Colonic mucosa (tissue), 4 donors: ENCODE data around the gene GMIP. TPM values are rescaled to one million over a fixed set of nuclear protein-coding genes. Genes with fewer than 3 reads are reported as not detected.
"Not testable (repeated sequence)": the region's sequence is repeated elsewhere in the genome, so short reads cannot be mapped to it uniquely, and the experiment has no call there.

Source experiments
- DNase-seq: peaks from one replicate; pipeline ENCODE4 v3.0.0-alpha.2; 2020
- H3K27ac ChIP-seq: fragments of 200-600 bp; one replicate; pipeline ENCODE4 v1.8.0; 2021
- H3K27me3 ChIP-seq: fragments of 200-600 bp; one replicate; pipeline ENCODE4 v1.8.0; 2021
- H3K36me3 ChIP-seq: fragments of 200-600 bp; one replicate; pipeline ENCODE4 v1.8.0; 2021
- H3K4me1 ChIP-seq: fragments of 200-600 bp; one replicate; pipeline ENCODE4 v1.8.0; 2021; ENCODE audit warnings: mild to moderate bottlenecking
- H3K4me3 ChIP-seq: fragments of 200-600 bp; one replicate; pipeline ENCODE4 v1.8.0; 2021
- H3K9ac ChIP-seq, 2 donors: one replicate each; pipeline ENCODE4 v1.7.0; 2013; ENCODE audit warnings: control low read depth in 2 of 2, low read depth in 2 of 2, low read length in 2 of 2
- H3K9me3 ChIP-seq: fragments of 200-600 bp; one replicate; pipeline ENCODE4 v1.8.0; 2021
- CTCF ChIP-seq: fragments of 200-600 bp; IDR thresholded peaks from one replicate; pipeline ENCODE4 v1.8.0; 2022; ENCODE audit warnings: antibody characterized with exemption, mild to moderate bottlenecking
- intact Hi-C: fragments of 100-400 bp; cut with DNase I; formaldehyde crosslinking; loops from one replicate; pipeline ENCODE4 v1.14.1; 2022
- total RNA-seq, 2 donors: library from RNA; stranded (reverse); fragmentation: NEBNext Ultra II Directional in 1 of 2; extraction: Animal tissue kit (Norgen Biotek cat#: 25700) in 1 of 2; gene quantifications; one replicate each; pipeline ENCODE4 v1.2.1, GENCODE V29; 2021
- donor health status: healthy.
- donor health status: DM: no; HTN: no; CAD: no.
- donor health status: DM: no; HTN: no; CAD: no.

Gene GMIP
- total RNA-seq, 2 donors from 2014 or later: 31.4 to 32.2 TPM

DNA sequence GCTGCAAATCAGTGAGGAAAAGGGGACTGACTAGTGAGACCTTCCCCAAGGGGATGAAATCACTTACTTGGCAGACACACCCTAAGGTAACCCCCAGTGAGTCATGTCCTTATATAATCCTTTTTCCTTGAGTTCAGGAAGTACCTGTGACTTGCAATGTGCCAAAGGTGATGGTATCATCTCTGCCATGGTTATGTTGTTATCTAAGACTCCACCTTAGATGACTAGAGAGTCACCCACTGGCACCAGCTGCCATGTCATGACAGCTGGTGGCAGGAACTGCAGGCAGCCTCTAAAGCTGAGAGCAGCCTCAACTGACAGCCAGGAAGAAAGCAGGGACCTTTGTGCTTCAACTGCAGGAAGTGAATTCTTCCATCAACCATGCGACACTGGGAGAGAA is 37.4 kb downstream of the GMIP start:
- H3K9me3 ChIP-seq: no peaks in the 10 kb centered on the region
- peak; percentile 73 for DNase-seq
- H3K36me3 ChIP-seq: no peaks in the 10 kb centered on the region
- no peak overlapping the region for H3K4me3 ChIP-seq
- no peak for TF ChIP-seq CTCF
- peak overlapping the region in 1 of 2 donors; percentile 22 for H3K9ac ChIP-seq
- H3K27me3 ChIP-seq: no peaks in the 10 kb centered on the region
- intact Hi-C loops: no loop called here
- H3K4me1 ChIP-seq: peaks cover 6% of the 10 kb centered on the region
- peak overlapping the region; percentile 87 for H3K27ac ChIP-seq

GRCh38 chr19:19602713-19603324 is 40.6 kb downstream of the GMIP start:
- Histone ChIP-seq H3K4me3 (no peak overlapping the region), H3K9ac (no peak overlapping the region), H3K9me3 (no peaks in the 10 kb centered on the region), H3K27ac (peak overlapping the region; percentile 50), H3K27me3 (no peaks in the 10 kb centered on the region), H3K4me1 (peaks cover 6% of the 10 kb centered on the region), H3K36me3 (no peaks in the 10 kb centered on the region)
- DNase-seq: no peak
- intact Hi-C loops: no loop called here
- no peak for TF ChIP-seq CTCF

GRCh38 chr19:19602136-19602712 is 41.2 kb downstream of the GMIP start:
- DNase-seq: peak; percentile 51
- no peaks in the 10 kb centered on the region for H3K27me3 ChIP-seq
- no peak overlapping the region for H3K4me3 ChIP-seq
- H3K9me3 ChIP-seq: no peaks in the 10 kb centered on the region
- no peaks in the 10 kb centered on the region for H3K36me3 ChIP-seq
- H3K9ac ChIP-seq: no peak overlapping the region
- H3K4me1 ChIP-seq: peaks cover 6% of the 10 kb centered on the region
- TF ChIP-seq CTCF: no peak
- intact Hi-C loops: no loop called here
- peak overlapping the region; percentile 50 for H3K27ac ChIP-seq

DNA sequence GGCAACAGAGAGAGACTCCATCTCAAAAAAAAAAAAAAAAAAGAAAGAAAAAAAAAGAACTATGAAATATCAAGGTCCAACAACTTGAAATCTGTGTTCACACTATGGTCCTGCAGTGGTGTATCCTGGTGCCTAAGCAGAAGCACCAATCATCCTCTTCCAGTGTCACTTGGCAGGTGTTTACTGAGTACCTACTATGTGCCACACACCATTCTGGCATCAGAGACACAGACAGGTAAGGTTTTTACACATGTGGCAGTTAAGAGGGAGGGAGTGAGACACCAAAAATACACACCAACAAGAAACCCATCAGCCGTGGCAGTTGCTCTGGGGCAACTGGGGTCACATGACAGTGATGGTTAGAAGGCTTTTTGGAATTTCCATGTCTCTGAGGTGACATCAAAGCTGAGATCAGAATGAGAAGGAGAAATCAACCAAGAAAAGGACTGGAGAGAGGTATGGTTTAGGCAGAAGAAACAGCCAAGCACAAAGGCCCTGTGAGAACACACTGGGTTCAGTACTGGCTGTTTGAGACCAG is 42.6 kb downstream of the GMIP start:
- H3K27me3 ChIP-seq: no peaks in the 10 kb centered on the region
- no peak overlapping the region for H3K27ac ChIP-seq
- intact Hi-C loops: no loop called here
- H3K4me1 ChIP-seq: peaks cover 2% of the 10 kb centered on the region
- no peaks in the 10 kb centered on the region for H3K36me3 ChIP-seq
- no peak overlapping the region for H3K9ac ChIP-seq
- H3K4me3 ChIP-seq: no peak overlapping the region
- no peaks in the 10 kb centered on the region for H3K9me3 ChIP-seq
- TF ChIP-seq CTCF: no peak
- DNase-seq: no peak

DNA sequence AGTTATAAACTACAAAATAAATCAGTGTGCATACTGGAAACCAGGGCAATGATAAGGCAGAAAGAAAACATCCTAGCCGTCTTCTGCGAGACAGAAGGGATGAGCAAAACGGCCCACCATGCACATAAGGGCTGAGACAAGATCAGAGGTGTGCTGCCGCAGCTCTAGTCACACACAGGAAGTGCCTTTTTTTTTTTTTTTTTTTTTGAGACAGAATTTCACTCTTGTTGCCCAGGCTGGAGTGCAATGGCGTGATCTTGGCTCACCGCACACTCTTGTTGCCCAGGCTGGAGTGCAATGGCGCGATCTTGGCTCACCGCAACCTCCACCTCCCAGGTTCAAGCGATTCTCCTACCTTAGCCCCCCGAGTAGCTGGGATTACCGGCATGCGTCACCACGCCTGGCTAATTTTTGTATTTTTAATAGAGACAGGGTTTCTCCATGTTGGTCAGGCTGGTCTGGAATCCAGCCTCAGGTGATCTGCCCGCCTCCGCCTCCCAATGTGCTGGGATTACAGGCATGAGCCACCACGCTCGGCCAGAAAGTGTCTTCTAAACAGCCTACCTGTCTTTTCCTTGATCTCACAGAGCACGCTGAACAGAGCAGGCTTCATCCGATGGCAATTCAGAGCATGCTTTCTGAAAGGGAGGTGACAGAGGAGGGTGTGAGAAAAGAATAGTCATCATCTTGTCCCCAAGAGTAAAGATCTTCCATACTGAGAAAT is 44.6 kb downstream of the GMIP start:
- H3K9me3 ChIP-seq, intact Hi-C loops, H3K4me3 ChIP-seq, H3K9ac ChIP-seq, H3K27me3 ChIP-seq, DNase-seq, H3K4me1 ChIP-seq, H3K36me3 ChIP-seq: not testable (repeated sequence)
- H3K27ac ChIP-seq: peak overlapping the region; percentile 50
